Naive thymus-derived CD4-positive, alpha-beta T cell (primary cell): ENCODE data around the gene RERE. TPM values are rescaled to one million over a fixed set of nuclear protein-coding genes. Genes with fewer than 3 reads are reported as not detected.

ENCODE experiments used
- ATAC-seq: fragments of 150-1000 bp; cut with Tn5 transposase; 2 replicates; pipeline ENCODE4 v1.10.0; 2021; ENCODE audit warnings: mild to moderate bottlenecking, moderate library complexity
- CTCF ChIA-PET: fragments of 350-600 bp; sonication (Branson Sonifier 250); formaldehyde crosslinking; loops from one replicate; lab custom pipeline; 2021; ENCODE audit warnings: antibody characterized with exemption; lab: Charles Lee
- POLR2A ChIA-PET: fragments of 350-600 bp; sonication (Branson Sonifier 250); formaldehyde crosslinking; loops from one replicate; lab custom pipeline; 2021; ENCODE audit warnings: antibody characterized with exemption, inconsistent platforms; lab: Charles Lee
- DNase-seq, 9 donors: peaks; one replicate each; pipeline versions ENCODE4 v3.0.0 to v3.0.0-alpha.2; 2020 to 2022; ENCODE audit warnings: mixed read lengths in 1 of 9
- H3K27ac ChIP-seq: one replicate; pipeline ENCODE4 v1.7.0; 2013; ENCODE audit warnings: mild to moderate bottlenecking, low read depth, low read length, moderate library complexity
- H3K27me3 ChIP-seq, 2 donors: one replicate each; pipeline ENCODE4 v1.7.0; 2013; ENCODE audit warnings: low read length in 2 of 2, mild to moderate bottlenecking in 2 of 2, moderate library complexity in 2 of 2; ENCODE audit not compliant: control insufficient read depth in 2 of 2, insufficient read depth in 2 of 2
- H3K36me3 ChIP-seq, 3 experiments: 1 replicate in 2 of 3; 2 replicates in 1 of 3; pipeline ENCODE4 v1.7.0; 2013; ENCODE audit warnings: low read length in 3 of 3, mild to moderate bottlenecking in 3 of 3, moderate library complexity in 1 of 3; ENCODE audit not compliant: insufficient read depth in 3 of 3, control insufficient read depth in 2 of 3
- H3K4me1 ChIP-seq, 2 donors: one replicate each; pipeline ENCODE4 v1.7.0; 2013; ENCODE audit warnings: low read length in 2 of 2, mild to moderate bottlenecking in 2 of 2, moderate library complexity in 1 of 2; ENCODE audit not compliant: control insufficient read depth in 2 of 2, insufficient read depth in 2 of 2
- H3K4me3 ChIP-seq: 2 replicates; pipeline ENCODE4 v1.7.0; 2013; ENCODE audit warnings: mild to moderate bottlenecking, low read length
- H3K9me3 ChIP-seq, 3 experiments: 1 replicate in 2 of 3; 2 replicates in 1 of 3; pipeline ENCODE4 v1.7.0; 2013; ENCODE audit warnings: low read length in 3 of 3; ENCODE audit not compliant: control insufficient read depth in 2 of 3
- H3K27ac Mint-ChIP-seq, 9 donors: one replicate each; pipeline ENCODE4 v1.8.0; 2020 to 2022; ENCODE audit warnings: mixed read lengths in 9 of 9, mild to moderate bottlenecking in 8 of 9, moderate library complexity in 5 of 9, inconsistent platforms in 2 of 9
- H3K27me3 Mint-ChIP-seq, 5 donors: one replicate each; pipeline ENCODE4 v1.8.0; 2021 to 2022; ENCODE audit warnings: mixed read lengths in 5 of 5, mild to moderate bottlenecking in 1 of 5
- H3K36me3 Mint-ChIP-seq, 5 donors: one replicate each; pipeline ENCODE4 v1.8.0; 2020 to 2022; ENCODE audit warnings: mixed read lengths in 5 of 5, mild to moderate bottlenecking in 3 of 5, inconsistent platforms in 1 of 5
- H3K4me1 Mint-ChIP-seq, 7 donors: one replicate each; pipeline ENCODE4 v1.8.0; 2020 to 2022; ENCODE audit warnings: mixed read lengths in 7 of 7, mild to moderate bottlenecking in 3 of 7, inconsistent platforms in 1 of 7
- H3K4me3 Mint-ChIP-seq, 10 donors: one replicate each; pipeline ENCODE4 v1.8.0; 2020 to 2022; ENCODE audit warnings: mild to moderate bottlenecking in 10 of 10, mixed read lengths in 10 of 10, moderate library complexity in 6 of 10, inconsistent platforms in 2 of 10
- H3K9me3 Mint-ChIP-seq, 11 donors: one replicate each; pipeline ENCODE4 v1.8.0; 2020 to 2022; ENCODE audit warnings: mixed read lengths in 11 of 11, mild to moderate bottlenecking in 4 of 11, inconsistent platforms in 1 of 11, moderate library complexity in 1 of 11
- intact Hi-C, 2 donors: fragments of 100-400 bp; cut with micrococcal nuclease; formaldehyde crosslinking; loops; one replicate each; pipeline ENCODE4 v1.15.1; 2023
- polyA plus RNA-seq, 2 donors: library from polyadenylated mRNA; unstranded; fragments of 300-500 nt; fragmentation: Illumina TruSeq; gene quantifications; one replicate each; pipeline ENCODE4 v1.2.3, GENCODE V29; 2021
- total RNA-seq, 6 experiments: library from RNA in 5 of 6; stranded (reverse) in 5 of 6; gene quantifications; 1 replicate in 5 of 6; 2 replicates in 1 of 6; pipeline ENCODE4 v1.2.3 and lab custom pipeline; 2021 to 2026

RERE gene
- total and polyA plus RNA-seq, 7 experiments from 2014 or later, result 7.3 to 114 (median 106) TPM

GRCh38 chr1:8551613-8552489 lies 265.6 kb downstream of the RERE start:
- Histone ChIP-seq H3K4me1 (peaks cover 0 to 7% of the 10 kb centered on the region in 2 donors), H3K27me3 (no peaks in the 10 kb centered on the region), H3K27ac (no peak overlapping the region), H3K9me3 (no peaks in the 10 kb centered on the region), H3K36me3 (no peaks in the 10 kb centered on the region), H3K4me3 (no peak overlapping the region)
- Mint-ChIP-seq H3K27ac (peak overlapping the region in 1 of 9 donors; percentile 37), H3K9me3 (no peaks in the 10 kb centered on the region), H3K4me1 (peaks cover 13 to 39% (median 32%) of the 10 kb centered on the region in 7 donors), H3K27me3 (no peaks in the 10 kb centered on the region), H3K36me3 (peaks cover 0 to 23% (median 9%) of the 10 kb centered on the region in 5 donors), H3K4me3 (peak overlapping the region in 4 of 10 donors; percentile 2 to 28 (median 11))
- peak; percentile 42 for ATAC-seq
- peak in 4 of 9 donors; percentile 12 to 19 (median 15) for DNase-seq
- intact Hi-C loops, result no loop called here
- POLR2A ChIA-PET, result interaction anchor here (0.7 to 1.2 kb wide), 2 partner anchors 15 to 116 kb away, joined by 3 to 4 read pairs; no protein-coding TSS in a partner anchor
- CTCF ChIA-PET, result interaction anchor here (0.6 to 1.9 kb wide), 3 partner anchors 9 to 560 kb away, joined by 3 to 12 read pairs (median 4); no protein-coding TSS in a partner anchor

- peaks cover 0 to 7% of the 10 kb centered on the region in 2 donors for H3K4me1 ChIP-seq
- intact Hi-C loops, result no loop called here
- H3K27me3 Mint-ChIP-seq, result no peaks in the 10 kb centered on the region
- peak overlapping the region in 1 of 9 donors; percentile 33 for H3K27ac Mint-ChIP-seq
- H3K4me1 Mint-ChIP-seq, result peaks cover 13 to 39% (median 31%) of the 10 kb centered on the region in 7 donors
- ChIA-PET POLR2A (no interaction called here), CTCF (interaction anchor here (1.9 kb wide), 1 partner anchor 11 kb away, joined by 12 read pairs; no protein-coding TSS in a partner anchor)
- no peak overlapping the region for H3K4me3 Mint-ChIP-seq
- no peaks in the 10 kb centered on the region for H3K27me3 ChIP-seq
- no peaks in the 10 kb centered on the region for H3K36me3 ChIP-seq
- ATAC-seq (no peak), DNase-seq (no peak)
- no peak overlapping the region for H3K4me3 ChIP-seq
- H3K36me3 Mint-ChIP-seq, result peaks cover 0 to 25% (median 6%) of the 10 kb centered on the region in 5 donors
- no peaks in the 10 kb centered on the region for H3K9me3 Mint-ChIP-seq
- H3K27ac ChIP-seq, result no peak overlapping the region
- H3K9me3 ChIP-seq, result no peaks in the 10 kb centered on the region
These were observed 266.4 kb downstream of the RERE start for GRCh38 chr1:8551057-8551456.

- Mint-ChIP-seq H3K27ac (no peak overlapping the region), H3K9me3 (peaks cover 0 to 9% (median 2%) of the 10 kb centered on the region in 11 donors), H3K36me3 (peaks cover 6 to 36% (median 15%) of the 10 kb centered on the region in 5 donors), H3K27me3 (no peaks in the 10 kb centered on the region), H3K4me1 (peaks cover 11 to 26% (median 14%) of the 10 kb centered on the region in 7 donors), H3K4me3 (no peak overlapping the region)
- intact Hi-C loops, result no loop called here
- POLR2A ChIA-PET, result interaction anchor here (1.2 kb wide), 1 partner anchor 13 kb away, joined by 3 read pairs; no protein-coding TSS in a partner anchor
- peaks cover 0 to 5% of the 10 kb centered on the region in 2 donors for H3K4me1 ChIP-seq
- no peaks in the 10 kb centered on the region for H3K9me3 ChIP-seq
- H3K27ac ChIP-seq, result no peak overlapping the region
- ATAC-seq (no peak), DNase-seq (no peak)
- H3K4me3 ChIP-seq, result no peak overlapping the region
- CTCF ChIA-PET, result no interaction called here
- no peaks in the 10 kb centered on the region for H3K27me3 ChIP-seq
- H3K36me3 ChIP-seq, result peaks cover 0 to 8% (median 0%) of the 10 kb centered on the region in 3 experiments
These were observed 269.6 kb downstream of the RERE start for GRCh38 chr1:8547791-8548190.

- Histone ChIP-seq H3K9me3 (no peaks in the 10 kb centered on the region), H3K36me3 (peaks cover 0 to 8% (median 0%) of the 10 kb centered on the region in 3 experiments), H3K4me3 (no peak overlapping the region), H3K27ac (no peak overlapping the region), H3K27me3 (no peaks in the 10 kb centered on the region), H3K4me1 (no peaks in the 10 kb centered on the region)
- H3K4me3 Mint-ChIP-seq, result no peak overlapping the region
- H3K4me1 Mint-ChIP-seq, result peaks cover 0 to 27% (median 7%) of the 10 kb centered on the region in 7 donors
- H3K27ac Mint-ChIP-seq, result peak overlapping the region in 1 of 9 donors; percentile 84
- CTCF ChIA-PET, result no interaction called here
- H3K36me3 Mint-ChIP-seq, result peaks cover 6 to 38% (median 20%) of the 10 kb centered on the region in 5 donors
- POLR2A ChIA-PET, result interaction anchor here (1.6 kb wide), 1 partner anchor 22 kb away, joined by 4 read pairs; no protein-coding TSS in a partner anchor
- ATAC-seq (no peak), DNase-seq (no peak)
- H3K9me3 Mint-ChIP-seq, result peaks cover 0 to 9% (median 2%) of the 10 kb centered on the region in 11 donors
- H3K27me3 Mint-ChIP-seq, result no peaks in the 10 kb centered on the region
- intact Hi-C loops, result no loop called here
These were observed 272.4 kb downstream of the RERE start for GRCh38 chr1:8545078-8545477.

GRCh38 chr1:8544644-8545043 lies 272.8 kb downstream of the RERE start:
- no peak overlapping the region for H3K27ac ChIP-seq

GRCh38 chr1:8543965-8544364 lies 273.5 kb downstream of the RERE start:
- peaks cover 0 to 9% (median 2%) of the 10 kb centered on the region in 11 donors for H3K9me3 Mint-ChIP-seq
- H3K36me3 Mint-ChIP-seq, result peaks cover 6 to 42% (median 20%) of the 10 kb centered on the region in 5 donors
- DNase-seq, result no peak
- H3K4me3 ChIP-seq, result no peak overlapping the region
- peaks cover 0 to 8% (median 0%) of the 10 kb centered on the region in 3 experiments for H3K36me3 ChIP-seq
- H3K4me1 ChIP-seq, result no peaks in the 10 kb centered on the region
- no peaks in the 10 kb centered on the region for H3K27me3 Mint-ChIP-seq
- H3K27ac Mint-ChIP-seq, result no peak overlapping the region
- no peaks in the 10 kb centered on the region for H3K27me3 ChIP-seq
- intact Hi-C loops, result no loop called here
- peaks cover 0 to 34% (median 10%) of the 10 kb centered on the region in 7 donors for H3K4me1 Mint-ChIP-seq
- ATAC-seq, result no peak
- POLR2A ChIA-PET, result interaction anchor here (1.6 kb wide), 1 partner anchor 20 kb away, joined by 4 read pairs; no protein-coding TSS in a partner anchor
- H3K9me3 ChIP-seq, result no peaks in the 10 kb centered on the region
- H3K4me3 Mint-ChIP-seq, result no peak overlapping the region
- H3K27ac ChIP-seq, result no peak overlapping the region
- CTCF ChIA-PET, result no interaction called here

More at GRCh38 chr1:8544644-8545043, 272.8 kb downstream of the RERE start:
- H3K4me1 ChIP-seq, result no peaks in the 10 kb centered on the region
- Mint-ChIP-seq H3K27me3 (no peaks in the 10 kb centered on the region), H3K9me3 (peaks cover 0 to 9% (median 2%) of the 10 kb centered on the region in 11 donors), H3K4me1 (peaks cover 0 to 29% (median 8%) of the 10 kb centered on the region in 7 donors), H3K36me3 (peaks cover 6 to 39% (median 20%) of the 10 kb centered on the region in 5 donors), H3K27ac (peak overlapping the region in 1 of 9 donors; percentile 84), H3K4me3 (no peak overlapping the region)
- H3K9me3 ChIP-seq, result no peaks in the 10 kb centered on the region
- H3K27me3 ChIP-seq, result no peaks in the 10 kb centered on the region
- peaks cover 0 to 8% (median 0%) of the 10 kb centered on the region in 3 experiments for H3K36me3 ChIP-seq
- DNase-seq, result no peak
- H3K4me3 ChIP-seq, result no peak overlapping the region
- no peak for ATAC-seq
- CTCF ChIA-PET, result no interaction called here
- intact Hi-C loops, result no loop called here
- POLR2A ChIA-PET, result interaction anchor here (1.6 kb wide), 1 partner anchor 21 kb away, joined by 4 read pairs; no protein-coding TSS in a partner anchor
